Adipocyte (in vitro differentiated cells): ENCODE measurements around the gene GMDS.
"Not testable (repeated sequence)": the region's sequence is repeated elsewhere in the genome, so short reads cannot be mapped to it uniquely, and the experiment has no call there.

ENCODE experiments used
- DNase-seq: peaks from one replicate; pipeline ENCODE4 v3.0.0-alpha.2; 2015; ENCODE audit warnings: low read depth
- H3K27me3 ChIP-seq: replicated peaks from 2 replicates; pipeline ENCODE4 v1.7.0; 2013; ENCODE audit warnings: mild to moderate bottlenecking, low read length, moderate library complexity; ENCODE audit not compliant: control insufficient read depth, insufficient read depth
- H3K36me3 ChIP-seq: 2 replicates; pipeline ENCODE4 v1.7.0; 2013; ENCODE audit warnings: low read length, mild to moderate bottlenecking, moderate library complexity; ENCODE audit not compliant: control insufficient read depth, insufficient read depth, severe bottlenecking
- H3K4me1 ChIP-seq: 2 replicates; pipeline ENCODE4 v1.7.0; 2013; ENCODE audit warnings: mild to moderate bottlenecking, low read length, moderate library complexity; ENCODE audit not compliant: control insufficient read depth, insufficient read depth
- H3K4me3 ChIP-seq: 2 replicates; pipeline ENCODE4 v1.7.0; 2013; ENCODE audit warnings: mild to moderate bottlenecking, low read length, moderate library complexity
- H3K9ac ChIP-seq: 2 replicates; pipeline ENCODE4 v1.7.0; 2013; ENCODE audit warnings: mild to moderate bottlenecking, low read length, moderate library complexity
- H3K9me3 ChIP-seq: 2 replicates; pipeline ENCODE4 v1.7.0; 2013; ENCODE audit warnings: mild to moderate bottlenecking, low read length, moderate library complexity; ENCODE audit not compliant: control insufficient read depth

Gene GMDS

DNA sequence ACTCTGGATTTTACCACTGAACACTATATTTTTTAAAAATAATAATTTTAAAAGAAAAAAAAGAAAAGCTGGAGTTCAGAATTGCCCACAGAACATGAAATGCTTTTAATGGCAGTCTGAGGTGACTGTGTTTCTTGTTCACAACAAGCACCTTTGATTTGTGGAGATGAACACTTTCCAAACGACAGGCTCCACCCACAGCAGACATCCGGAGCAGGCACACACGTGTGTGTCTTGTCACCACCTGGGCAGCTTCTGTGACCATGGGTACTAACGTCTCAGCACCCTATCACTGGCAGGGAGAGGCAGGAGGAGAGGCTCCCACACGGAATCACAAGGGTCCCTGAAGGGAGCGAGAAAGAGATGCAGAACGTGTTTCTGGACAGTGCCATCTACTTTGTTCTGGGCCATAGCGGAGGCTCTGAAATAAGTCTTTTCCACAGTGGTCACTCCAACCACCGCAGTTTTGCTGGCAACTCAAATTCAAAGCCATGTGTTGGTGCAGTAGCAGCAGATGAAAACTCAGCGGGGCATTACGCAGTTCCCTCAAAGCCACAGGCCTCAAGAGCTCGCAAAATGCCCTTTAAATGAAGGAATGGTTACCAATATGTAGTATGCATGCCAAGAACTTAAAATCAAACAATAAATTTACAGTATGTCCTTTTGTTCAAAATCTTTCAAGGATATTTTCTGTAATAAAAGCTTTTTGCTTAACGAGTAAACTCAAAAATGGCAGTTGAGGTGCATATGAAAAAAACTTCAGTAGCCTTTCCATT is 393.5 kb downstream of the GMDS start:
- H3K9ac ChIP-seq, result no peak overlapping the region
- H3K4me3 ChIP-seq, result no peak overlapping the region
- H3K9me3 ChIP-seq, result no peaks in the 10 kb centered on the region

GRCh38 chr6:1850840-1851157 is 394.6 kb downstream of the GMDS start:
- Histone ChIP-seq H3K27me3 (no peaks in the 10 kb centered on the region), H3K36me3 (no peaks in the 10 kb centered on the region), H3K9me3 (no peaks in the 10 kb centered on the region), H3K9ac (no peak overlapping the region), H3K4me3 (no peak overlapping the region), H3K4me1 (no peaks in the 10 kb centered on the region)
- no peak for DNase-seq

More for the DNA sequence above, 393.5 kb downstream of the GMDS start:
- Histone ChIP-seq H3K36me3 (no peaks in the 10 kb centered on the region), H3K4me1 (no peaks in the 10 kb centered on the region), H3K27me3 (no peaks in the 10 kb centered on the region)
- DNase-seq, result no peak

- no peaks in the 10 kb centered on the region for H3K27me3 ChIP-seq
- no peak overlapping the region for H3K4me3 ChIP-seq
- no peak for DNase-seq
- H3K4me1 ChIP-seq, result no peaks in the 10 kb centered on the region
- no peaks in the 10 kb centered on the region for H3K36me3 ChIP-seq
- H3K9ac ChIP-seq, result no peak overlapping the region
- peaks cover 5% of the 10 kb centered on the region for H3K9me3 ChIP-seq
These were observed 395.1 kb downstream of the GMDS start for GRCh38 chr6:1850121-1850839.

GRCh38 chr6:1849691-1850090 is 395.7 kb downstream of the GMDS start:
- no peak for DNase-seq
- Histone ChIP-seq H3K4me1 (no peaks in the 10 kb centered on the region), H3K36me3 (no peaks in the 10 kb centered on the region)

DNA sequence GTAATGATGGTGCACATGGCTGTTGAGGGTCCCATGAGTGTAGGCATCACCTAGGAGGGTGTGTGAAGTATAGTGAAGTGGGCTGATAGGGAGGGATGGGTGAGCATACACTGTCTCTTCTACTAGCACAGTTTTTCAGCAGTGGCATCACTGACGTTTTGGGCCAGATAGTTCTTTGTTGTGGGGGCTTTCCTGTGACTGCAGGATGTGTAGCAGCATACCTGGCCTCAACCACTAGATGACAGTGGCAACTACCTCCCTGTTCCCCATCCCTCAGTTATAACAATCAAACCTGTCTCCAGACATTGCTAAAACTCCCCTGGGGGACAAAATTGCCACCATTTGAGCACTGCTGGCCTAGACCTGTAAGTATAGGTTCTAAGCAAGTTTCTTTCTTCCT is 396.7 kb downstream of the GMDS start:
- no peak overlapping the region for H3K4me3 ChIP-seq
- H3K9me3 ChIP-seq, result peaks cover 6% of the 10 kb centered on the region
- no peaks in the 10 kb centered on the region for H3K4me1 ChIP-seq
- H3K27me3 ChIP-seq, result no peaks in the 10 kb centered on the region
- H3K36me3 ChIP-seq, result no peaks in the 10 kb centered on the region
- no peak overlapping the region for H3K9ac ChIP-seq
- no peak for DNase-seq

More at GRCh38 chr6:1849691-1850090, 395.7 kb downstream of the GMDS start:
- Histone ChIP-seq H3K4me3 (no peak overlapping the region), H3K9me3 (peaks cover 6% of the 10 kb centered on the region), H3K9ac (no peak overlapping the region), H3K27me3 (no peaks in the 10 kb centered on the region)

DNA sequence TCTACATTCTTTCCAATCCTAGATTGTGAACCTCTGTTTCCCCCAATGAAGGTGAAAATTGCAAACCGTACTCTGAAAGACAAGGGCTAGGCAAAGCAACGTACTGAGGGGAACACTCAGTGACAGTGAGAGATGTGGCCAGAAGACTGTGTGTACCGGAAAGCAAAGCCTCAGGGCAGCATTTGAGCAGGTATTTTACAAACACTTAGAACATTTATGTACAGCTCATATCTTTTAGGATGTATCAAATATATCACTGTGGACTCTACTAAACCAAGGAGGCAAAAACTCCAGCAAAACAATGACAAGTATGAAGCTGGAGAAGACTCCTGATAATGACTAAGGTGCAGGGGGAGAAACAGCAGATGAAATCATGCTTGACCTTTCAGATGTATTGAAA is 398.8 kb downstream of the GMDS start:
- H3K4me1 ChIP-seq, result peaks cover 2% of the 10 kb centered on the region
- H3K27me3 ChIP-seq, result no peaks in the 10 kb centered on the region
- H3K36me3 ChIP-seq, result no peaks in the 10 kb centered on the region
- no peak overlapping the region for H3K9ac ChIP-seq
- no peak overlapping the region for H3K4me3 ChIP-seq
- DNase-seq, result no peak
- peaks cover 6% of the 10 kb centered on the region for H3K9me3 ChIP-seq

- peaks cover 13% of the 10 kb centered on the region for H3K4me1 ChIP-seq
- not testable (repeated sequence) for H3K4me3 ChIP-seq, H3K36me3 ChIP-seq, DNase-seq, H3K9me3 ChIP-seq, H3K9ac ChIP-seq, H3K27me3 ChIP-seq
These were observed 399.9 kb downstream of the GMDS start for GRCh38 chr6:1845543-1845942.

- Histone ChIP-seq H3K36me3 (no peaks in the 10 kb centered on the region), H3K9me3 (peaks cover 6% of the 10 kb centered on the region), H3K4me1 (peaks cover 25% of the 10 kb centered on the region), H3K27me3 (no peaks in the 10 kb centered on the region), H3K4me3 (no peak overlapping the region), H3K9ac (no peak overlapping the region)
- DNase-seq, result no peak
These were observed 403.1 kb downstream of the GMDS start for GRCh38 chr6:1842334-1842733.

DNA sequence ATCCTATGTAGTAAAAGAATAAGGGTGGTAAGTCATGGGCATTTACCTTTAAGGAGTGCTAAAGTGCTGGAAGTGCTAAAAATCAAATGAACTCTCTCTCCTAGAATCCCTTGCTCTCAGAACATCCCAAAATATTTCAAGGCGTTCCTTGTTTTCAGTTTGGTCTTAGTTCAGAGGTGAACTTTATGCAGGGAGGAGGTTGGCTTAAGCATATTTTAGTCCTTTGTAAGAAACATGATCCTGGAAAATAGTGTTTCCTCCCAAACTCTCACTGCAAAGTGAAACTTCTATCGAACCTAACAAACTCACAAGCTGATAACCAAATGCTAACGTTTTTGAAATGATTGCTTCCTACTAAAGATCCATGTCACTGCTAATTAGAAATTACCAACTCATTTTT is 404.3 kb downstream of the GMDS start:
- peak; percentile 23 for DNase-seq
- peak overlapping the region; percentile 58 for H3K9ac ChIP-seq

DNA sequence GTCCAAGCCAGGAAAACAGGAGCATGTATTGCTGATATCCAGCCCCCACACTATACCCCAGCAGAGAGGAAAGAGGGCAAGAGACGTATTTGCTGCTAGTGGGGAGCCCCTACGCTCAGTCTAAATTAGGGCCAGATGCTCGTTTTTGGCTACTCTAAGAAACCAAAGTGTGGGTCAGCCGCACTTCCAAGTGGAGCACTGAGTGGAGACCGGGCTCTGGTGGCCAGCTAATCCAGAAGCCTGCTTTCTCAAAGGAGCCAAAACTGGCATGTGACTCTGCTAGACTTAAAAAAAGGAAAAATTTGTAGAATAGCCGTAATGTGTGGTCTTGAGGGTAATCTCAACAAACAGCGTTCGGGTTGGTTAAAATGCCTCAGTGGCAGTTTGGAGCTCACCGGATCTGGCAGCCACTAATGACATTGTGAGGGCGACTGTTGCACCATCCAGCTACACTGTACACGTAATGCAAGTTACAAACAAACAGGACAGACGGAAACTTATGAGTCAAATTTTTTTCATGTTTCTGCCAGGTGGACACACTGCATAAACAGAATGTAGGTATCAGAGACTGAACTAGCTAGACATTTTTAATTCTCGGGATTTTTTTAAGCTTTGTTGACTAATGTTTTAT is 404.8 kb downstream of the GMDS start:
- no peak for DNase-seq
- no peaks in the 10 kb centered on the region for H3K36me3 ChIP-seq
- peaks cover 25% of the 10 kb centered on the region for H3K4me1 ChIP-seq
- peak overlapping the region; percentile 72 for H3K4me3 ChIP-seq
- peak overlapping the region; percentile 58 for H3K9ac ChIP-seq
- H3K9me3 ChIP-seq, result peaks cover 4% of the 10 kb centered on the region
- H3K27me3 ChIP-seq, result no peaks in the 10 kb centered on the region

More for the DNA sequence above, 404.3 kb downstream of the GMDS start:
- Histone ChIP-seq H3K4me1 (peaks cover 25% of the 10 kb centered on the region), H3K27me3 (no peaks in the 10 kb centered on the region), H3K4me3 (peak overlapping the region; percentile 72), H3K36me3 (no peaks in the 10 kb centered on the region), H3K9me3 (peaks cover 6% of the 10 kb centered on the region)

DNA sequence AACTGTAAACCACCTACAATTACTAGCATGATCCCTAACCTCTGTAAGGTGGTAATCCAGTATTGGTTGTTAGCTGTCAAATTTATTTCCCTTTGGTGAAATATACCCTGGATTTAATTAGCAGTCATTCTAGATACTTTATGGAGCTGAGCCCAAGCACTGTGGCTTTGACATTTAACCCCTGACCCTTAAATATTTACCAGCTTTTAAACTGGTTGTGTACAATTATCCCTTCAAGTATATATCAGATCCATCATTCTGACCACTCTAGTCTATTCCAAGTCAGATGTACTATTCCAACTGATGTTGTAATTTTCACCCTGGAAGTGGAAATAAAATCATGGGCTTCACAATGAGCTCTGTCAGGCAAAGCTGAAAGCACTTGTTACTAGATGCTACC is 406.0 kb downstream of the GMDS start:
- Histone ChIP-seq H3K9ac (no peak overlapping the region), H3K9me3 (no peaks in the 10 kb centered on the region), H3K36me3 (no peaks in the 10 kb centered on the region), H3K4me3 (no peak overlapping the region), H3K27me3 (no peaks in the 10 kb centered on the region), H3K4me1 (peaks cover 29% of the 10 kb centered on the region)
- no peak for DNase-seq
